Calu3 (cell line): ENCODE results near the gene PPL. TPM values are rescaled to one million over a fixed set of nuclear protein-coding genes. Genes with fewer than 3 reads are reported as not detected.

Experiments
- BruUV-seq: library from RNA; stranded (reverse); fragments of 400-500 nt; replicated peaks from 2 replicates; lab custom pipeline; 2021; lab: Mats Ljungman, UMichigan
- CTCF ChIA-PET: fragments of 300-600 bp; sonication (Branson Sonifier 250); formaldehyde crosslinking; loops from one replicate; lab custom pipeline; 2022; ENCODE audit warnings: antibody characterized with exemption; lab: Charles Lee
- DNase-seq: peaks from one replicate; pipeline ENCODE4 v3.0.0; 2022
- H3K27ac Mint-ChIP-seq: one replicate; pipeline ENCODE4 v1.8.0; 2022; ENCODE audit warnings: mixed read lengths; ENCODE audit not compliant: unreplicated experiment
- H3K27me3 Mint-ChIP-seq: one replicate; pipeline ENCODE4 v1.8.0; 2022; ENCODE audit warnings: mixed read lengths; ENCODE audit not compliant: unreplicated experiment
- H3K36me3 Mint-ChIP-seq: one replicate; pipeline ENCODE4 v1.8.0; 2022; ENCODE audit warnings: mild to moderate bottlenecking, moderate library complexity, mixed read lengths; ENCODE audit not compliant: insufficient read depth, unreplicated experiment
- H3K4me1 Mint-ChIP-seq: one replicate; pipeline ENCODE4 v1.8.0; 2022; ENCODE audit warnings: mild to moderate bottlenecking, low read depth, mixed read lengths; ENCODE audit not compliant: unreplicated experiment
- H3K4me3 Mint-ChIP-seq: one replicate; pipeline ENCODE4 v1.8.0; 2022; ENCODE audit warnings: mild to moderate bottlenecking, low read depth, moderate library complexity, mixed read lengths; ENCODE audit not compliant: unreplicated experiment
- H3K9me3 Mint-ChIP-seq: one replicate; pipeline ENCODE4 v1.8.0; 2022; ENCODE audit warnings: low read depth, mixed read lengths; ENCODE audit not compliant: unreplicated experiment
- CTCF ChIP-seq: fragments of 200-600 bp; IDR thresholded peaks from one replicate; pipeline ENCODE4 v1.8.0; 2022; ENCODE audit warnings: antibody characterized with exemption; ENCODE audit not compliant: unreplicated experiment
- intact Hi-C: fragments of 100-400 bp; cut with micrococcal nuclease; formaldehyde crosslinking; loops from one replicate; pipeline ENCODE4 v1.10.0; 2022; ENCODE audit not compliant: unreplicated experiment
- total RNA-seq: library from RNA; stranded (reverse); gene quantifications from 2 replicates; pipeline ENCODE4 v1.2.3, GENCODE V29; 2022

PPL gene
- total RNA-seq, 1 experiment from 2014 or later, result 75.0 TPM

- Mint-ChIP-seq H3K36me3 (peaks cover 39% of the 10 kb centered on the region), H3K27me3 (no peaks in the 10 kb centered on the region), H3K4me1 (peaks cover 37% of the 10 kb centered on the region), H3K27ac (peak overlapping the region; percentile 94), H3K4me3 (peak overlapping the region; percentile 66), H3K9me3 (peaks cover 6% of the 10 kb centered on the region)
- no peak for TF ChIP-seq CTCF
- intact Hi-C loops, result loop anchor here (2.0 kb wide), 1 partner anchor 42 kb away; no protein-coding TSS in a partner anchor
- peak; percentile 95 for DNase-seq
- no TSS peak for BruUV-seq
- CTCF ChIA-PET, result interaction anchor here (0.6 kb wide), 1 partner anchor 18 kb away, joined by 5 read pairs; no protein-coding TSS in a partner anchor
Measured at GRCh38 chr16:4924593-4925292, 12.2 kb downstream of the PPL start.

- Mint-ChIP-seq H3K9me3 (peaks cover 6% of the 10 kb centered on the region), H3K4me1 (peaks cover 46% of the 10 kb centered on the region), H3K27ac (no peak overlapping the region), H3K27me3 (no peaks in the 10 kb centered on the region), H3K36me3 (peaks cover 38% of the 10 kb centered on the region), H3K4me3 (no peak overlapping the region)
- DNase-seq, result no peak
- intact Hi-C loops, result loop anchor here (2.0 kb wide), 1 partner anchor 41 kb away; no protein-coding TSS in a partner anchor
- no TSS peak for BruUV-seq
- TF ChIP-seq CTCF, result no peak
- CTCF ChIA-PET, result no interaction called here
Measured at GRCh38 chr16:4923853-4924252, 13.1 kb downstream of the PPL start.

- Mint-ChIP-seq H3K4me3 (no peak overlapping the region), H3K9me3 (peaks cover 6% of the 10 kb centered on the region), H3K36me3 (peaks cover 44% of the 10 kb centered on the region), H3K4me1 (peaks cover 56% of the 10 kb centered on the region), H3K27ac (no peak overlapping the region), H3K27me3 (no peaks in the 10 kb centered on the region)
- no peak for DNase-seq
- CTCF ChIA-PET, result no interaction called here
- intact Hi-C loops, result no loop called here
- TF ChIP-seq CTCF, result no peak
- no TSS peak for BruUV-seq
Measured at GRCh38 chr16:4922721-4923342, 14.1 kb downstream of the PPL start.

GRCh38 chr16:4920826-4921225, 16.1 kb downstream of the PPL start:
- no TSS peak for BruUV-seq
- Mint-ChIP-seq H3K9me3 (no peaks in the 10 kb centered on the region), H3K36me3 (peaks cover 41% of the 10 kb centered on the region), H3K4me3 (no peak overlapping the region), H3K27ac (no peak overlapping the region), H3K27me3 (no peaks in the 10 kb centered on the region), H3K4me1 (peaks cover 62% of the 10 kb centered on the region)
- TF ChIP-seq CTCF, result no peak
- intact Hi-C loops, result no loop called here
- no peak for DNase-seq
- CTCF ChIA-PET, result interaction anchor here (1.4 kb wide), 1 partner anchor 37 kb away, joined by 5 read pairs; the partner anchor contains the start of gene SEC14L5
